ENCODE results near the gene OR7G1.

The OR7G1 gene

GRCh38 chr19:9132422-9132821 is 16.9 kb upstream of the OR7G1 start:
- TF ChIP-seq, protein P1, sequence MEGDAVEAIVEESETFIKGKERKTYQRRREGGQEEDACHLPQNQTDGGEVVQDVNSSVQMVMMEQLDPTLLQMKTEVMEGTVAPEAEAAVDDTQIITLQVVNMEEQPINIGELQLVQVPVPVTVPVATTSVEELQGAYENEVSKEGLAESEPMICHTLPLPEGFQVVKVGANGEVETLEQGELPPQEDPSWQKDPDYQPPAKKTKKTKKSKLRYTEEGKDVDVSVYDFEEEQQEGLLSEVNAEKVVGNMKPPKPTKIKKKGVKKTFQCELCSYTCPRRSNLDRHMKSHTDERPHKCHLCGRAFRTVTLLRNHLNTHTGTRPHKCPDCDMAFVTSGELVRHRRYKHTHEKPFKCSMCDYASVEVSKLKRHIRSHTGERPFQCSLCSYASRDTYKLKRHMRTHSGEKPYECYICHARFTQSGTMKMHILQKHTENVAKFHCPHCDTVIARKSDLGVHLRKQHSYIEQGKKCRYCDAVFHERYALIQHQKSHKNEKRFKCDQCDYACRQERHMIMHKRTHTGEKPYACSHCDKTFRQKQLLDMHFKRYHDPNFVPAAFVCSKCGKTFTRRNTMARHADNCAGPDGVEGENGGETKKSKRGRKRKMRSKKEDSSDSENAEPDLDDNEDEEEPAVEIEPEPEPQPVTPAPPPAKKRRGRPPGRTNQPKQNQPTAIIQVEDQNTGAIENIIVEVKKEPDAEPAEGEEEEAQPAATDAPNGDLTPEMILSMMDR (IDR thresholded peaks at IDR 0.05; ENCODE audit: extremely low read depth, missing control alignments): no peak
- no peak for DNase-seq (ENCODE audit: low spot score)

GRCh38 chr19:9130965-9131364 is 15.4 kb upstream of the OR7G1 start:
- TF ChIP-seq, protein P1 (IDR thresholded peaks at IDR 0.05; ENCODE audit: extremely low read depth, missing control alignments): no peak
- DNase-seq (ENCODE audit: low spot score): peak; percentile 23

DNA sequence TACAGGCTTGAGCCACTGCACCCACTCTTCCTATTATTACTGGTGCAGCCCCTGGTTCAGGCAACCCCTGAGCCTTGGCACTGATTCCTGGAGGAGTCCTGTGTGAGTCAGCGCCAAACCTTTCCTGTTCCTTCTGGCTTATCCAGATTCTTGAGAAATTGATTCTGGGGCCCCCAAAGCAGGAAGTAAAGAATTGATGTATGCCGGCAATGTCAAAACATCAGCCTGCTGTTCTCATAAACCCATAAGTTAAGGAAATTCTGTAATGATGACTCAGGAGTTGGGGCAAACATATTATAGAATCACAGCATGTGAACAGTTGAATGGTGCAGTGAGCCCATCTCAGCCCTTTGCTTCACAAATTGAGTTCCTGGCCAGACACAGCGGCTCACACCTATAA is 12.6 kb upstream of the OR7G1 start:
- TF ChIP-seq, protein P1 (IDR thresholded peaks at IDR 0.05; ENCODE audit: extremely low read depth, missing control alignments): no peak
- DNase-seq (ENCODE audit: low spot score): no peak

- no peak for DNase-seq (ENCODE audit: low spot score)
- TF ChIP-seq, protein P1 (IDR thresholded peaks at IDR 0.05; ENCODE audit: extremely low read depth, missing control alignments): no peak
Measured at GRCh38 chr19:9126900-9127405, 11.4 kb upstream of the OR7G1 start, which contains the start of gene OR7G3. Gene OR7G3, minus strand, starts transcription at chr19:9126950. Its CDS starts 0 bp downstream, at chr19:9126950.

DNA sequence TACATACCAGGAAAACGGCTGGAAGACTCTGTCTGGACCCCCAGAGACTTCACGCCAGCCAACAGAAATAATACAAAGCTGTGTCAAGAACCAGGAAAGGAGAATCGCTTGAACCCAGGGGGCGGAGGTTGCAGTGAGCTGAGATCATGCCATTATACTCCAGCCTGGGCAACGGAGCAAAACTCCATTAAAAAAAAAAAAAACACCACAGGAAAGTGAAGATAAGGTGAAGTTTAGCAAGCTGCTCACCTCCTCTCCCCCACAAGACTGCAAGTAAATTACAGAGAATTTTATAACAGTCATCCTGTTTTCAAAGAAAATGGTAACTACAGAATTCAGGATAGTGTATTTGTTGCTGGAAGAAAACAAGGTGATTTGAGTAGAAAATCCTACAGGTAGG is 984 bp upstream of the OR7G1 start:
- no peak for DNase-seq (ENCODE audit: low spot score)
- TF ChIP-seq, protein P1 (IDR thresholded peaks at IDR 0.05; ENCODE audit: extremely low read depth, missing control alignments): no peak

DNA sequence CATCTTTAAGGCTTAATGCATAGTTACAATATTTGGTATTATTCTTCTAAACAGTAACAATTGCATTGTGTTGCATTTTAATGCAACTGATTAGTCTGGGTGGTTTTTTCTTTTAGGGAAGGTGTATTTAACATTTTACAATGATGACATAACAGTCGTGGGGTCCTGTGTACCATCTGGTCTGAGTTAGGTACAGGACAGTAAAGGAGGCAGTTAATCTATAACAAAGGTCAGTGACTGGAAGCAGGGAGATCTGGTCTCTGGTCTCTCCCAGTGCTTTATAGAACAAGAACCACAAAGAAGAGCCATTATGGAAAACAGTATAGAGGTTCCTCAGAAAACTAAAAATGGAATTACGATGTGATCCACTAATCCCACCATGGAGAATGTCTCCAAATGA is 5.6 kb downstream of the OR7G1 start:
- TF ChIP-seq, protein P1 (IDR thresholded peaks at IDR 0.05; ENCODE audit: extremely low read depth, missing control alignments): no peak
- DNase-seq (ENCODE audit: low spot score): no peak

DNA sequence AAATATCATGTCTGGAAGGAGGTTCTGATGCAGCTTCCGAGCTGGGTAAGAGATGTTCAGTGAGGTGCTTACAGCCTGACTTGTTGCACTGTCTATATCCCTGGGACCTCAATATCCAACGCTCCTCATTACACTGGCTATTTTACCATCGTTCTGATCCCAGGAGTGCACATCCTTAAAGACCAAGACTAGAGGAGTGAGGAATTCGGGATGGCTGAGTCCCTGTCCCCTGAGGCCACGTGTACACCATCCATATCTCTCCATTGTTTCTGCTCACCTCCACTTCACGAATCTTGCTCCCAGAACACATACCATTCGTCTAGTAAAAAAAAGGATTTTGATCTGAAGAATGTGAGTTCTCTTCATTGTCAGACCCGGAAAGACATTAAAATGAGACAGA is 8.2 kb downstream of the OR7G1 start, which contains the start of gene OR7G2:
OR7G2 (minus strand) TSS at position 101 of the 400 bp plus-strand sequence. CDS start 4,232 bp downstream, outside the sequence.
- TF ChIP-seq, protein P1 (IDR thresholded peaks at IDR 0.05; ENCODE audit: extremely low read depth, missing control alignments): no peak
- no peak for DNase-seq (ENCODE audit: low spot score)
